CD14-positive monocyte (primary cell): ENCODE measurements around the gene IMPG2. TPM values are rescaled to one million over a fixed set of nuclear protein-coding genes. Genes with fewer than 3 reads are reported as not detected.

Experiments
- DNase-seq, 3 donors: peaks; one replicate each; pipeline ENCODE4 v3.0.0-alpha.2; 2011 to 2022
- H2AFZ ChIP-seq: 2 replicates; pipeline ENCODE4 v1.6.0; 2012; ENCODE audit warnings: mild to moderate bottlenecking, low read depth, low read length, inconsistent platforms; ENCODE audit not compliant: insufficient read depth, poor library complexity, severe bottlenecking
- H3K27ac ChIP-seq, 2 donors: 1 replicate in 1 of 2; 2 replicates in 1 of 2; pipeline ENCODE4 v1.5.1; 2012 to 2013; ENCODE audit warnings: low read length in 2 of 2, control low read depth in 1 of 2, inconsistent platforms in 1 of 2, low read depth in 1 of 2, mild to moderate bottlenecking in 1 of 2
- H3K27me3 ChIP-seq, 2 donors: one replicate each; pipeline versions ENCODE4 v1.6.0 to v1.6.1; 2011 to 2013; ENCODE audit warnings: low read length in 2 of 2; ENCODE audit not compliant: control insufficient read depth in 2 of 2, insufficient read depth in 2 of 2
- H3K36me3 ChIP-seq, 2 donors: replicated peaks in 1 of 2; 1 replicate in 1 of 2; 2 replicates in 1 of 2; pipeline versions ENCODE4 v1.5.1 to v1.6.1; 2012 to 2013; ENCODE audit warnings: low read length in 2 of 2, control low read depth in 1 of 2, inconsistent platforms in 1 of 2, mild to moderate bottlenecking in 1 of 2; ENCODE audit not compliant: insufficient read depth in 2 of 2, control insufficient read depth in 1 of 2
- H3K4me1 ChIP-seq, 2 donors: 1 replicate in 1 of 2; 2 replicates in 1 of 2; pipeline versions ENCODE4 v1.5.1 to v1.6.1; 2012 to 2013; ENCODE audit warnings: low read length in 2 of 2, control low read depth in 1 of 2, inconsistent platforms in 1 of 2, mild to moderate bottlenecking in 1 of 2, moderate library complexity in 1 of 2; ENCODE audit not compliant: insufficient read depth in 2 of 2, control insufficient read depth in 1 of 2
- H3K4me2 ChIP-seq: replicated peaks from 2 replicates; pipeline ENCODE3; 2012; ENCODE audit warnings: low read length, moderate library complexity, mild to moderate bottlenecking; ENCODE audit not compliant: poor library complexity, severe bottlenecking; ENCODE audit errors: extremely low read depth
- H3K4me3 ChIP-seq, 3 experiments: fragments of 200-600 bp in 1 of 3; sonication (generic) in 1 of 3; replicated peaks in 1 of 3; 1 replicate in 2 of 3; 2 replicates in 1 of 3; pipeline ENCODE4 v1.5.1; 2011 to 2013; ENCODE audit warnings: low read length in 3 of 3, mild to moderate bottlenecking in 3 of 3, control low read depth in 2 of 3, low read depth in 2 of 3, inconsistent platforms in 1 of 3, moderate library complexity in 1 of 3
- H3K79me2 ChIP-seq: 2 replicates; pipeline ENCODE4 v1.6.0; 2012; ENCODE audit warnings: mild to moderate bottlenecking, control low read depth, inconsistent platforms, low read length, moderate library complexity; ENCODE audit not compliant: insufficient read depth
- H3K9ac ChIP-seq: 2 replicates; pipeline ENCODE4 v1.6.0; 2017; ENCODE audit warnings: low read length, mild to moderate bottlenecking; ENCODE audit not compliant: insufficient read depth, poor library complexity, severe bottlenecking
- H3K9me3 ChIP-seq, 2 donors: replicated peaks in 1 of 2; 1 replicate in 1 of 2; 2 replicates in 1 of 2; pipeline versions ENCODE4 v1.5.1 to v1.6.1; 2012 to 2013; ENCODE audit warnings: low read length in 2 of 2, control low read depth in 1 of 2; ENCODE audit not compliant: control insufficient read depth in 1 of 2, insufficient read depth in 1 of 2
- H4K20me1 ChIP-seq: 2 replicates; pipeline ENCODE4 v1.6.0; 2012; ENCODE audit warnings: mild to moderate bottlenecking, low read length, control low read depth, moderate library complexity; ENCODE audit not compliant: insufficient read depth
- H3K27ac Mint-ChIP-seq, 7 donors: one replicate each; pipeline ENCODE4 v1.8.0; 2020; ENCODE audit warnings: mild to moderate bottlenecking in 7 of 7, mixed read lengths in 7 of 7, moderate library complexity in 6 of 7, inconsistent platforms in 2 of 7
- H3K27me3 Mint-ChIP-seq, 3 donors: one replicate each; pipeline ENCODE4 v1.8.0; 2021 to 2022; ENCODE audit warnings: low read depth in 3 of 3, mild to moderate bottlenecking in 3 of 3, mixed read lengths in 3 of 3, moderate library complexity in 3 of 3, inconsistent platforms in 1 of 3
- H3K36me3 Mint-ChIP-seq, 2 donors: one replicate each; pipeline ENCODE4 v1.8.0; 2020; ENCODE audit warnings: mixed read lengths in 2 of 2, inconsistent platforms in 1 of 2, mild to moderate bottlenecking in 1 of 2
- H3K4me1 Mint-ChIP-seq: one replicate; pipeline ENCODE4 v1.8.0; 2020; ENCODE audit warnings: mild to moderate bottlenecking, mixed read lengths
- H3K4me3 Mint-ChIP-seq, 2 donors: one replicate each; pipeline ENCODE4 v1.8.0; 2020; ENCODE audit warnings: mild to moderate bottlenecking in 2 of 2, mixed read lengths in 2 of 2, moderate library complexity in 1 of 2
- H3K9me3 Mint-ChIP-seq, 7 donors: one replicate each; pipeline ENCODE4 v1.8.0; 2020 to 2022; ENCODE audit warnings: mixed read lengths in 7 of 7, mild to moderate bottlenecking in 6 of 7, moderate library complexity in 6 of 7, inconsistent platforms in 2 of 7
- CTCF ChIP-seq: fragments of 200-600 bp; IDR thresholded peaks from one replicate; pipeline ENCODE4 v1.8.0; 2022; ENCODE audit warnings: antibody characterized with exemption, mild to moderate bottlenecking
- WGBS: methylation state at CpG from one replicate; pipeline ENCODE4 v1.1.5; 2013; ENCODE audit warnings: missing lambda C conversion rate; ENCODE audit not compliant: insufficient coverage; 5-methylcytosine and 5-hydroxymethylcytosine counted together
- intact Hi-C, 2 donors: fragments of 100-400 bp; cut with micrococcal nuclease; formaldehyde crosslinking; loops; one replicate each; pipeline versions ENCODE4 v1.15.0 to v1.15.1; 2023
- polyA plus RNA-seq, 3 donors: library from polyadenylated mRNA; depleted of rRNA in 1 of 3; unstranded in 2 of 3; stranded (reverse) in 1 of 3; fragments of 300-500 nt in 2 of 3; fragments of >200 nt in 1 of 3; fragmentation: Illumina TruSeq in 2 of 3; gene quantifications; 1 replicate in 2 of 3; 2 replicates in 1 of 3; pipeline ENCODE4 v1.2.3, GENCODE V29; 2012 to 2021

Gene IMPG2
- polyA plus RNA-seq, 3 donors, result 0.04 to 0.15 TPM; not detected in 1

- intact Hi-C loops, result no loop called here
These were observed 16.5 kb downstream of the IMPG2 start for GRCh38 chr3:101303836-101304235.

GRCh38 chr3:101303089-101303731 lies 17.2 kb downstream of the IMPG2 start:
- Histone ChIP-seq H3K36me3 (no peaks in the 10 kb centered on the region), H3K79me2 (no peaks in the 10 kb centered on the region), H3K4me1 (no peaks in the 10 kb centered on the region), H3K27ac (no peak overlapping the region), H3K9me3 (peaks cover 18 to 19% of the 10 kb centered on the region in 2 donors), H3K4me3 (no peak overlapping the region), H3K27me3 (no peaks in the 10 kb centered on the region), H3K9ac (no peak overlapping the region), H2AFZ (no peak overlapping the region), H4K20me1 (no peaks in the 10 kb centered on the region), H3K4me2 (no peak overlapping the region)
- Mint-ChIP-seq H3K9me3 (peaks cover 12 to 32% (median 22%) of the 10 kb centered on the region in 7 donors), H3K36me3 (peaks cover 0 to 3% of the 10 kb centered on the region in 2 donors), H3K4me1 (no peaks in the 10 kb centered on the region), H3K27me3 (no peaks in the 10 kb centered on the region), H3K27ac (no peak overlapping the region), H3K4me3 (no peak overlapping the region)
- TF ChIP-seq CTCF, result no peak
- DNase-seq, result no peak
- intact Hi-C loops, result no loop called here
- WGBS, result no CpG with 5 or more reads among the region's 5 CpGs

More at GRCh38 chr3:101303836-101304235, 16.5 kb downstream of the IMPG2 start:
- peaks cover 0 to 7% of the 10 kb centered on the region in 2 donors for H3K36me3 Mint-ChIP-seq
- no peak overlapping the region for H3K27ac Mint-ChIP-seq
- no peaks in the 10 kb centered on the region for H3K27me3 Mint-ChIP-seq
- no peak overlapping the region for H2AFZ ChIP-seq
- H3K4me1 ChIP-seq, result no peaks in the 10 kb centered on the region
- peaks cover 23 to 24% of the 10 kb centered on the region in 2 donors for H3K9me3 ChIP-seq
- H3K27me3 ChIP-seq, result no peaks in the 10 kb centered on the region
- H3K9ac ChIP-seq, result no peak overlapping the region
- no peak overlapping the region for H3K4me2 ChIP-seq
- no peak overlapping the region for H3K4me3 Mint-ChIP-seq
- H3K4me1 Mint-ChIP-seq, result no peaks in the 10 kb centered on the region
- peaks cover 17 to 30% (median 22%) of the 10 kb centered on the region in 7 donors for H3K9me3 Mint-ChIP-seq
- H3K27ac ChIP-seq, result no peak overlapping the region
- H4K20me1 ChIP-seq, result no peaks in the 10 kb centered on the region
- H3K36me3 ChIP-seq, result no peaks in the 10 kb centered on the region
- no peak for TF ChIP-seq CTCF
- no peak overlapping the region for H3K4me3 ChIP-seq
- H3K79me2 ChIP-seq, result no peaks in the 10 kb centered on the region
- no peak for DNase-seq
